ENCODE results near the gene MED15. TPM values are rescaled to one million over a fixed set of nuclear protein-coding genes. Genes with fewer than 3 reads are reported as not detected.

The MED15 gene
- polyA plus RNA-seq, 4 donors, result 49.4 to 106 (median 76.6) TPM

DNA sequence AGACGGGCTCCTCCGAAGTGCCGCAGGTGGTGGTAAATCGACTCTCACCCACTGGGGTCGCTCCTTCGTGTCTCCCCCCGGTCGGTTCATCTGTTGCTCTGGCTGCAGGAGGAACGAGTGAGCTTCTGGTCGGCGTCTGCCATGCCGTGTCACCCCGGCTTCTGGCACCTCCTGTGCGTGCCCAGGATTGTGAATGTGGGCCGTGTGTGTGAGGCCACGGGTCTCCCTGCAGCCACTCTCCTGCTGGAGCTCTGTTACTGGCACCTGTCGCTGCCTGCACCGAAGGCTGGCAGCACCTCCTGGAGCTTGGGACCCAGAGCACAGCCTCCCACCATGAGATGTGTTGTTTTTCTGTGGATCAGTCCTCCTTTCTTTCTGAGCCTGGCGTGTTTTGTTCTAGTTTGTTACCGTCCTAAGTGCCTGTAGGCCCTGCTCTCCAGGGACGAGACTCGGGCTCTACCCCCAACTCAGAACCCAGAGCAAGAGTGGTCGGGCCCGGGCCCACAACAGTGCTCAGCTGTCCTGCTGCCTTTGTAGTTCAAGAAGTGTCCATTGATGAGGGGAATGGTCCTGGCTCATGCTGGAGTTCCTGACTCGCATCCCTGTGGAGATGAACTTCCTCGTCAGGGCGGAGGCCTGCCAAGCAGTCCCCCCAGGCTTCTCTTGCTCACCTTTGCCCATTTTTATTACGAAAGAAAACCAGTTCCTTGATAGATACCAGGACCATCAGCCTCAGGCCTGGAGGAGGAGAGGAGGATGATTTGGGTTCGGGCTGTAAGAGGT is 66.6 kb downstream of the MED15 start:
- FAIRE-seq (no peak), DNase-seq (no peak)
- no peaks in the 10 kb centered on the region for H3K27me3 ChIP-seq (ENCODE audit: control insufficient read depth in 3 of 3, insufficient read depth in 3 of 3, low read length in 3 of 3)
- 86 to 91% (median 89%) methylated on average over 29 of the region's 29 CpGs for WGBS, 3 donors
- H3K4me1 ChIP-seq (ENCODE audit: control insufficient read depth in 3 of 3, insufficient read depth in 2 of 3, low read depth in 1 of 3, low read length in 2 of 3), result no peaks in the 10 kb centered on the region
- no peak overlapping the region for H3K4me3 ChIP-seq (ENCODE audit: low read depth in 1 of 3, low read length in 3 of 3)
- H3K36me3 ChIP-seq (ENCODE audit: control insufficient read depth in 3 of 3, insufficient read depth in 2 of 3, low read depth in 1 of 3, low read length in 3 of 3), result peaks cover 33 to 87% (median 33%) of the 10 kb centered on the region in 3 donors
- no peaks in the 10 kb centered on the region for H3K9me3 ChIP-seq (ENCODE audit: control insufficient read depth in 2 of 2, insufficient read depth in 1 of 2, low read depth in 1 of 2, low read length in 1 of 2)
- H3K27ac ChIP-seq (ENCODE audit: low read depth in 1 of 3, low read length in 2 of 3), result no peak overlapping the region

DNA sequence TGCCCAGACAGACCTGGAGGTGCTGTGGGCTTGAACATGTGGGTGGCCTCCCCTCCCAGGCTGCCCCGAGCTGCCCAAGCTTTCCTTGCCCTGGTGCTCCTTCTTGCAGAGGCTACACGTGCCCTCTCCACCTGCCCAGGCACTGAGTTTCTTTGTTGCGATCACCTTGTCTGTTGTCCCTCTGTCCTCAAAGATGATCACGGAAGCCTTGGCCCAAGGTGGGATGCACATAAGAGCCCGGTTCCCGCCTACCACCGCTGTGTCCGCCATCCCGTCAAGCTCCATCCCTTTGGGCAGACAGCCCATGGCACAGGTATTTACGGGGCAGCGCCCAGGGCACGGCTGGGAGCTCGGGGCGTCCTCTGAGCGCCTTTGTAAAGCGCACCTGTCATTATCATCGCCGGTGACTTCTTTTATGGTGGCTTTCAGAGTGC is 67.5 kb downstream of the MED15 start:
- peaks cover 31 to 88% (median 31%) of the 10 kb centered on the region in 3 donors for H3K36me3 ChIP-seq (ENCODE audit: control insufficient read depth in 3 of 3, insufficient read depth in 2 of 3, low read depth in 1 of 3, low read length in 3 of 3)
- DNase-seq (peak in 1 of 2 donors; percentile 37), FAIRE-seq (no peak)

DNA sequence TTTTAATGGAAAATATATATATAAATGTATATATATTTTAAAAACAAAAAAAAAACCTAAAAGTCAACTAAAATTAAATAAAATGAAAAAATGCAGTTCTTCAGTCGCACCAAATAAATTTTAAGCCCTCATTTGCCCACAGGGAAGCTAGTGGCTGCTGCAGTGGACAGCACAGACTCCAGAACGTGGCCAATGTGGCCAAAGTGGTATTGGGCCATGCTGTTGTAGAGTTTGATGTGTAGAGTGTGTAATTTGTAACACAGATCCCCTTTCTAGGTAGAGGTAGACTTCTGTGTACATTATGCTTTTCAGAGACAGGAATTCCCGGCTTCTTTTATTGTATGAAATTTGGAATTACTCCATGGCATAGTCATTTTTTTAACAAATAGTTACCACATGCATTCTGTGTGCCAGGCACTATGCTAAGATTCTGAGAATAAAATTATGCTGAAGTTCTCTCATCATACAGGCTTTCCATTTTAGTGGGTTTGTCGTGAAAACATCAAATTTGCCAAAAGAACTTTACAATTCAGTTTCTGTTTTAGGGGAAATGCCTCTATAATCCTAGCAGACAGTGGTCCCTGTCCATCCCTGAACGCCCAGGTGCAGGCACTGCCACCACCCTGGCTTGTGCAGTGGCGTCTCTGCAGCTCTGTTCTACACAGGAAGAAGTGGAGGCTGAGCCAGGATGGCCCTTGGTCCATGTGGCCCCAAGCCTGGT is 68.5 kb downstream of the MED15 start:
- FAIRE-seq (no peak), DNase-seq (no peak)
- Histone ChIP-seq H3K9me3 (ENCODE audit: control insufficient read depth in 2 of 2, insufficient read depth in 1 of 2, low read depth in 1 of 2, low read length in 1 of 2) (no peaks in the 10 kb centered on the region), H3K4me1 (ENCODE audit: control insufficient read depth in 3 of 3, insufficient read depth in 2 of 3, low read depth in 1 of 3, low read length in 2 of 3) (no peaks in the 10 kb centered on the region), H3K36me3 (ENCODE audit: control insufficient read depth in 3 of 3, insufficient read depth in 2 of 3, low read depth in 1 of 3, low read length in 3 of 3) (peaks cover 30 to 90% (median 30%) of the 10 kb centered on the region in 3 donors), H3K4me3 (ENCODE audit: low read depth in 1 of 3, low read length in 3 of 3) (no peak overlapping the region), H3K27ac (ENCODE audit: low read depth in 1 of 3, low read length in 2 of 3) (no peak overlapping the region), H3K27me3 (ENCODE audit: control insufficient read depth in 3 of 3, insufficient read depth in 3 of 3, low read length in 3 of 3) (no peaks in the 10 kb centered on the region)
- 92 to 95% (median 92%) methylated on average over 6 of the region's 6 CpGs for WGBS, 3 donors

More for the DNA sequence above, 67.5 kb downstream of the MED15 start:
- 24 to 73% (median 49%) methylated on average over 17 to 18 of the region's 18 CpGs for WGBS, 3 donors
- H3K9me3 ChIP-seq (ENCODE audit: control insufficient read depth in 2 of 2, insufficient read depth in 1 of 2, low read depth in 1 of 2, low read length in 1 of 2), result no peaks in the 10 kb centered on the region
- H3K27ac ChIP-seq (ENCODE audit: low read depth in 1 of 3, low read length in 2 of 3), result no peak overlapping the region
- H3K27me3 ChIP-seq (ENCODE audit: control insufficient read depth in 3 of 3, insufficient read depth in 3 of 3, low read length in 3 of 3), result no peaks in the 10 kb centered on the region
- no peak overlapping the region for H3K4me3 ChIP-seq (ENCODE audit: low read depth in 1 of 3, low read length in 3 of 3)
- H3K4me1 ChIP-seq (ENCODE audit: control insufficient read depth in 3 of 3, insufficient read depth in 2 of 3, low read depth in 1 of 3, low read length in 2 of 3), result no peaks in the 10 kb centered on the region

- peaks cover 25 to 90% (median 30%) of the 10 kb centered on the region in 3 donors for H3K36me3 ChIP-seq (ENCODE audit: control insufficient read depth in 3 of 3, insufficient read depth in 2 of 3, low read depth in 1 of 3, low read length in 3 of 3)
- H3K27ac ChIP-seq (ENCODE audit: low read depth in 1 of 3, low read length in 2 of 3), result no peak overlapping the region
- no peaks in the 10 kb centered on the region for H3K27me3 ChIP-seq (ENCODE audit: control insufficient read depth in 3 of 3, insufficient read depth in 3 of 3, low read length in 3 of 3)
- DNase-seq, result no peak
- 79 to 96% (median 89%) methylated on average over 3 of the region's 3 CpGs for WGBS, 3 donors
- no peaks in the 10 kb centered on the region for H3K9me3 ChIP-seq (ENCODE audit: control insufficient read depth in 2 of 2, insufficient read depth in 1 of 2, low read depth in 1 of 2, low read length in 1 of 2)
- no peaks in the 10 kb centered on the region for H3K4me1 ChIP-seq (ENCODE audit: control insufficient read depth in 3 of 3, insufficient read depth in 2 of 3, low read depth in 1 of 3, low read length in 2 of 3)
- FAIRE-seq, result no peak
- H3K4me3 ChIP-seq (ENCODE audit: low read depth in 1 of 3, low read length in 3 of 3), result no peak overlapping the region
Observed at GRCh38 chr22:20576445-20576816, 69.0 kb downstream of the MED15 start.

- 77 to 93% (median 88%) methylated on average over 1 of the region's 1 CpG for WGBS, 3 donors
Observed at GRCh38 chr22:20577045-20577444, 69.6 kb downstream of the MED15 start.

GRCh38 chr22:20577549-20577975 is 70.2 kb downstream of the MED15 start:
- Histone ChIP-seq H3K27ac (ENCODE audit: low read depth in 1 of 3, low read length in 2 of 3) (no peak overlapping the region), H3K36me3 (ENCODE audit: control insufficient read depth in 3 of 3, insufficient read depth in 2 of 3, low read depth in 1 of 3, low read length in 3 of 3) (peaks cover 19 to 92% (median 24%) of the 10 kb centered on the region in 3 donors), H3K4me1 (ENCODE audit: control insufficient read depth in 3 of 3, insufficient read depth in 2 of 3, low read depth in 1 of 3, low read length in 2 of 3) (no peaks in the 10 kb centered on the region), H3K9me3 (ENCODE audit: control insufficient read depth in 2 of 2, insufficient read depth in 1 of 2, low read depth in 1 of 2, low read length in 1 of 2) (no peaks in the 10 kb centered on the region), H3K27me3 (ENCODE audit: control insufficient read depth in 3 of 3, insufficient read depth in 3 of 3, low read length in 3 of 3) (no peaks in the 10 kb centered on the region), H3K4me3 (ENCODE audit: low read depth in 1 of 3, low read length in 3 of 3) (no peak overlapping the region)
- no peak for FAIRE-seq
- DNase-seq, result peak in 1 of 2 donors; percentile 59
- WGBS, 3 donors, result 33 to 62% (median 40%) methylated on average over 8 of the region's 8 CpGs

More at GRCh38 chr22:20577045-20577444, 69.6 kb downstream of the MED15 start:
- no peak for FAIRE-seq
- no peak for DNase-seq
- Histone ChIP-seq H3K4me1 (ENCODE audit: control insufficient read depth in 3 of 3, insufficient read depth in 2 of 3, low read depth in 1 of 3, low read length in 2 of 3) (no peaks in the 10 kb centered on the region), H3K36me3 (ENCODE audit: control insufficient read depth in 3 of 3, insufficient read depth in 2 of 3, low read depth in 1 of 3, low read length in 3 of 3) (peaks cover 24 to 92% (median 28%) of the 10 kb centered on the region in 3 donors), H3K27me3 (ENCODE audit: control insufficient read depth in 3 of 3, insufficient read depth in 3 of 3, low read length in 3 of 3) (no peaks in the 10 kb centered on the region), H3K4me3 (ENCODE audit: low read depth in 1 of 3, low read length in 3 of 3) (no peak overlapping the region), H3K9me3 (ENCODE audit: control insufficient read depth in 2 of 2, insufficient read depth in 1 of 2, low read depth in 1 of 2, low read length in 1 of 2) (no peaks in the 10 kb centered on the region), H3K27ac (ENCODE audit: low read depth in 1 of 3, low read length in 2 of 3) (no peak overlapping the region)

DNA sequence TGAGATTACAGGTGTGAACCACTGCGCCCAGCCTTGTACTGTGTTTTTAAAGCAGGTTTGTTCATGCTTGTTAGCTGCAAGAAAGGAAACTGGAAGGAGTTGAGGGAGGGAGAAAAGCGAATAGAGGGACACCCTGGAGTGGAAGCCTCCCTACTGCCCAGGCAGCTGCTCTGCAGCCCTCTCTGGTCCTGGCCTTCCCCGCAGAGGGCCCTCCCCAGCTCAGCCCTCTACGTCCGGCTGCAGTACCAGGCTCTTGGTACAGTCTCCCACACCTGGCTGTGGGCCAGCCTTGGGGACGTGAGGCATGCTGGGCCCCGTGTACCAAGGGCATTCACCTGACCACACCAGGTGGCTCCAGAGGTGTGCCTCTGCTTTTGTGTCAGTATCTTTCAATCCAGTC is 70.8 kb downstream of the MED15 start:
- Histone ChIP-seq H3K27me3 (ENCODE audit: control insufficient read depth in 3 of 3, insufficient read depth in 3 of 3, low read length in 3 of 3) (no peaks in the 10 kb centered on the region), H3K27ac (ENCODE audit: low read depth in 1 of 3, low read length in 2 of 3) (no peak overlapping the region), H3K4me1 (ENCODE audit: control insufficient read depth in 3 of 3, insufficient read depth in 2 of 3, low read depth in 1 of 3, low read length in 2 of 3) (no peaks in the 10 kb centered on the region), H3K36me3 (ENCODE audit: control insufficient read depth in 3 of 3, insufficient read depth in 2 of 3, low read depth in 1 of 3, low read length in 3 of 3) (peaks cover 22 to 93% (median 27%) of the 10 kb centered on the region in 3 donors), H3K9me3 (ENCODE audit: control insufficient read depth in 2 of 2, insufficient read depth in 1 of 2, low read depth in 1 of 2, low read length in 1 of 2) (no peaks in the 10 kb centered on the region), H3K4me3 (ENCODE audit: low read depth in 1 of 3, low read length in 3 of 3) (no peak overlapping the region)
- no peak for DNase-seq
- no peak for FAIRE-seq
- WGBS, 3 donors, result 47 to 84% (median 73%) methylated on average over 7 of the region's 7 CpGs

GRCh38 chr22:20578707-20579106 is 71.3 kb downstream of the MED15 start:
- WGBS, 3 donors, result 81 to 87% (median 83%) methylated on average over 5 of the region's 5 CpGs
- Histone ChIP-seq H3K27me3 (ENCODE audit: control insufficient read depth in 3 of 3, insufficient read depth in 3 of 3, low read length in 3 of 3) (no peaks in the 10 kb centered on the region), H3K4me3 (ENCODE audit: low read depth in 1 of 3, low read length in 3 of 3) (no peak overlapping the region), H3K36me3 (ENCODE audit: control insufficient read depth in 3 of 3, insufficient read depth in 2 of 3, low read depth in 1 of 3, low read length in 3 of 3) (peaks cover 25 to 94% (median 27%) of the 10 kb centered on the region in 3 donors), H3K4me1 (ENCODE audit: control insufficient read depth in 3 of 3, insufficient read depth in 2 of 3, low read depth in 1 of 3, low read length in 2 of 3) (no peaks in the 10 kb centered on the region), H3K27ac (ENCODE audit: low read depth in 1 of 3, low read length in 2 of 3) (no peak overlapping the region), H3K9me3 (ENCODE audit: control insufficient read depth in 2 of 2, insufficient read depth in 1 of 2, low read depth in 1 of 2, low read length in 1 of 2) (no peaks in the 10 kb centered on the region)
- DNase-seq (no peak), FAIRE-seq (no peak)
